ENCODE measurements around the gene ACAA1. TPM values are rescaled to one million over a fixed set of nuclear protein-coding genes. Genes with fewer than 3 reads are reported as not detected.

ACAA1 gene
- total RNA-seq, 1 experiment from 2014 or later, result 44.3 TPM

DNA sequence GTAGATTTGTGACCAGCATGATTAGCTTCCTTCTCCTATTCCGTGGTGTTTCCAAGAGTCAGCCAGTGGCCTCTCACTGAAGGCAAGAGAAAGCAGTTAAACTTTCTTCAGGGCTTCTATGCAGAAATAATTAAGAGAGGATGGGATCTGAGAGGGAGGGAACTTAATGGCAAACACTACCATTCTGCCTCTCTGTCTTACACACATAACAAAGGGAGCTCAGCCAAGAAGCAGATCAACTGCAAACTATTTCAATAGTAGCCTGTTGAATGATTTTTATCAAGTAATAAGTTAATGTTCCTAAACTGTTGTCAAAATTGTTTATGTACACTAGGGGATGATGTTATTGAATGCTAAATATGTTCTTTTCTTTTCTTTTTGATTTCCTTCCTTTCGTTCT, 40.3 kb upstream of the ACAA1 start:
- no peak overlapping the region for H2BK120ac ChIP-seq (ENCODE audit: low read depth, low read length, poor library complexity, severe bottlenecking)
- no peaks in the 10 kb centered on the region; a peak in 2 of 7 replicates for H3K36me3 Mint-ChIP-seq (ENCODE audit: insufficient read depth in 1 of 3, low read depth in 3 of 3)
- no peak overlapping the region for H3K4me2 ChIP-seq (ENCODE audit: insufficient read depth, insufficient read length, low read length)
- no peak overlapping the region for H3K18ac ChIP-seq (ENCODE audit: insufficient read length, low read depth, low read length)
- TF ChIP-seq, protein P1, sequence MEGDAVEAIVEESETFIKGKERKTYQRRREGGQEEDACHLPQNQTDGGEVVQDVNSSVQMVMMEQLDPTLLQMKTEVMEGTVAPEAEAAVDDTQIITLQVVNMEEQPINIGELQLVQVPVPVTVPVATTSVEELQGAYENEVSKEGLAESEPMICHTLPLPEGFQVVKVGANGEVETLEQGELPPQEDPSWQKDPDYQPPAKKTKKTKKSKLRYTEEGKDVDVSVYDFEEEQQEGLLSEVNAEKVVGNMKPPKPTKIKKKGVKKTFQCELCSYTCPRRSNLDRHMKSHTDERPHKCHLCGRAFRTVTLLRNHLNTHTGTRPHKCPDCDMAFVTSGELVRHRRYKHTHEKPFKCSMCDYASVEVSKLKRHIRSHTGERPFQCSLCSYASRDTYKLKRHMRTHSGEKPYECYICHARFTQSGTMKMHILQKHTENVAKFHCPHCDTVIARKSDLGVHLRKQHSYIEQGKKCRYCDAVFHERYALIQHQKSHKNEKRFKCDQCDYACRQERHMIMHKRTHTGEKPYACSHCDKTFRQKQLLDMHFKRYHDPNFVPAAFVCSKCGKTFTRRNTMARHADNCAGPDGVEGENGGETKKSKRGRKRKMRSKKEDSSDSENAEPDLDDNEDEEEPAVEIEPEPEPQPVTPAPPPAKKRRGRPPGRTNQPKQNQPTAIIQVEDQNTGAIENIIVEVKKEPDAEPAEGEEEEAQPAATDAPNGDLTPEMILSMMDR (conservative IDR thresholded peaks at IDR 0.05), result no peak
- H3K9me3 Mint-ChIP-seq, result no peaks in the 10 kb centered on the region
- no peak overlapping the region for H2BK20ac ChIP-seq (ENCODE audit: low read depth, low read length, poor library complexity, severe bottlenecking)
- no peak overlapping the region for H2BK5ac ChIP-seq (ENCODE audit: insufficient read length, low read length)
- H3K14ac ChIP-seq (ENCODE audit: insufficient read depth, low read length), result no peak overlapping the region
- no peak overlapping the region for H3T11ph ChIP-seq (ENCODE audit: low read length)
- no peaks in the 10 kb centered on the region for H3K27me3 ChIP-seq (ENCODE audit: insufficient read depth, low read length)
- H3K79me1 ChIP-seq (ENCODE audit: insufficient read depth, low read depth, low read length, poor library complexity, severe bottlenecking), result peaks cover 28% of the 10 kb centered on the region
- H4K20me1 ChIP-seq (ENCODE audit: control insufficient read depth, insufficient read depth, insufficient read length), result no peaks in the 10 kb centered on the region
- WGBS (ENCODE audit: extremely low coverage, insufficient read length, low lambda C conversion rate), result no CpG with 5 or more reads among the region's 2 CpGs
- H3K27ac Mint-ChIP-seq, result peak overlapping the region in 1 of 3 experiments; percentile 78; a peak in 5 of 7 replicates
- H4K8ac ChIP-seq (replicated peaks; ENCODE audit: insufficient read length, low read depth, low read length), result no peak overlapping the region
- no peak overlapping the region for H4K5ac ChIP-seq (ENCODE audit: insufficient read length, low read depth, low read length)
- no peak overlapping the region for H2BK12ac ChIP-seq (ENCODE audit: insufficient read length, low read depth, low read length)
- no peaks in the 10 kb centered on the region for H3K27me3 Mint-ChIP-seq (ENCODE audit: low read depth)
- no peak overlapping the region for H3K4ac ChIP-seq (ENCODE audit: low read depth, low read length)
- H3K23me2 ChIP-seq (ENCODE audit: insufficient read length, low read depth, low read length, poor library complexity, severe bottlenecking), result no peaks in the 10 kb centered on the region
- no peak overlapping the region for H3K23ac ChIP-seq (ENCODE audit: insufficient read length, low read depth, low read length)
- H3K9ac ChIP-seq (ENCODE audit: extremely low read depth, insufficient read length, low read length), result no peak overlapping the region
- no peaks in the 10 kb centered on the region for H3K9me3 ChIP-seq (ENCODE audit: control insufficient read depth, low read depth, low read length)
- H2BK15ac ChIP-seq (ENCODE audit: low read depth, low read length), result no peak overlapping the region
- H3K4me1 Mint-ChIP-seq, result peaks cover 18 to 28% of the 10 kb centered on the region in 2 experiments
- H3K56ac ChIP-seq (ENCODE audit: insufficient read length, low read depth, low read length), result no peak overlapping the region
- no peak for DNase-seq
- no peak overlapping the region for H2AK5ac ChIP-seq (ENCODE audit: insufficient read length, low read length)
- no peak overlapping the region for H2AFZ ChIP-seq (ENCODE audit: low read length)
- no peak overlapping the region for H4K91ac ChIP-seq (ENCODE audit: insufficient read length, low read depth, low read length)
- H3K4me3 Mint-ChIP-seq, result no peak overlapping the region
- H3K4me1 ChIP-seq (ENCODE audit: insufficient read depth, low read length), result peaks cover 3% of the 10 kb centered on the region; the same call in 1 of the 2 replicates
- peaks cover 11% of the 10 kb centered on the region; the same call in 1 of the 2 replicates for H3K79me2 ChIP-seq (ENCODE audit: insufficient read depth, low read length)
- H3K27ac ChIP-seq (ENCODE audit: insufficient read length, low read depth, low read length), result no peak overlapping the region
